Heart right ventricle (tissue), 16 donors: ENCODE data around the gene CCDC112. TPM values are rescaled to one million over a fixed set of nuclear protein-coding genes. Genes with fewer than 3 reads are reported as not detected.

Experiments used
- ATAC-seq, 8 donors: fragments of 200-7000 bp; cut with Tn5 transposase; one replicate each; pipeline ENCODE4 v1.9.1; 2020; ENCODE audit warnings: mild to moderate bottlenecking in 8 of 8, moderate library complexity in 8 of 8, moderate number of reproducible peaks in 1 of 8
- DNase-seq, 2 donors: peaks; one replicate each; pipeline ENCODE4 v3.0.0-alpha.2; 2020
- H3K27ac ChIP-seq, 10 donors: fragments of 200-600 bp; sonication (generic) in 2 of 10; one replicate each; pipeline versions ENCODE4 v1.5.0 to v1.8.0; 2020 to 2022; ENCODE audit warnings: mild to moderate bottlenecking in 3 of 10
- H3K27me3 ChIP-seq, 7 donors: fragments of 200-600 bp; one replicate each; pipeline ENCODE4 v1.8.0; 2021 to 2022; ENCODE audit warnings: mild to moderate bottlenecking in 2 of 7
- H3K36me3 ChIP-seq, 9 donors: fragments of 200-600 bp; sonication (generic) in 1 of 9; one replicate each; pipeline versions ENCODE4 v1.5.0 to v1.8.0; 2020 to 2022; ENCODE audit warnings: mild to moderate bottlenecking in 2 of 9
- H3K4me1 ChIP-seq, 9 donors: fragments of 200-600 bp; sonication (generic) in 1 of 9; one replicate each; pipeline versions ENCODE4 v1.5.0 to v1.8.0; 2020 to 2022; ENCODE audit warnings: mild to moderate bottlenecking in 4 of 9
- H3K4me3 ChIP-seq, 10 donors: fragments of 200-600 bp; sonication (generic) in 2 of 10; one replicate each; pipeline versions ENCODE4 v1.5.0 to v1.8.0; 2020 to 2022; ENCODE audit warnings: mild to moderate bottlenecking in 7 of 10, moderate library complexity in 2 of 10
- H3K9me3 ChIP-seq, 11 donors: fragments of 200-600 bp in 10 of 11; sonication (generic) in 2 of 11; one replicate each; pipeline versions ENCODE4 v1.5.0 to v1.8.0; 2013 to 2022; ENCODE audit warnings: mild to moderate bottlenecking in 2 of 11, control low read depth in 1 of 11, moderate library complexity in 1 of 11
- WGBS, 2 donors: extraction: QIAGEN DNeasy Blood & Tissue Kit; methylation state at CpG; one replicate each; pipeline ENCODE4 v1.1.7; 2013; ENCODE audit warnings: inconsistent platforms in 1 of 2; 5-methylcytosine and 5-hydroxymethylcytosine counted together
- intact Hi-C, 10 donors: fragments of 100-400 bp; cut with DNase I; formaldehyde crosslinking; loops; one replicate each; pipeline versions ENCODE4 v1.11.1 to v1.14.2; 2022
- long read RNA-seq, 3 donors: library from polyadenylated mRNA; unstranded; transcript quantifications; one replicate each; pipeline ENCODE4 v2.0.0, GENCODE V29; 2020 to 2021
- polyA plus RNA-seq, 2 donors: library from polyadenylated mRNA; stranded (reverse); fragments of 200-250 nt; gene quantifications; one replicate each; pipeline ENCODE4 v1.2.3, GENCODE V29; 2013
- total RNA-seq, 10 donors: library from RNA; stranded (reverse); fragmentation: NEBNext Ultra II Directional in 3 of 10; extraction: Animal tissue kit (Norgen Biotek cat#: 25700) in 3 of 10; gene quantifications; one replicate each; pipeline versions ENCODE4 v1.2.1 to v1.2.4, GENCODE V29; 2021 to 2023
- TF ChIP-seq, protein P1 (sequence below), 9 donors: fragments of 200-600 bp; sonication (generic) in 2 of 9; IDR thresholded peaks; one replicate each; pipeline versions ENCODE4 v1.5.0 to v1.8.0; 2021 to 2022; ENCODE audit warnings: antibody characterized with exemption in 9 of 9, mild to moderate bottlenecking in 5 of 9, moderate library complexity in 1 of 9
- donor health status: Arrhythmogenic right ventricular cardiomyopathy.
- donor health status: ischemic (EF 13 %, LVEDD 7.1; RV severe dilation, severe dysfunction).
- donor health status: healthy with polysubstance abuse.
- donor health status: DM: no; HTN: yes; CAD: no.
- donor health status: DM: no; HTN: no; CAD: no.
- donor health status: ischemic (EF 25% LVEDD 6.9; RV normal size, moderate dysfunction).
- donor health status: ischemic (EF 25% LVEDD 5.7; RV mildly dilated, moderate dysfunction).
- donor health status: healthy.
- donor health status: DM: yes; HTN: yes; CAD: no.
- donor health status: Ischemic cardiomyopathy.
- donor health status: ischemic (EF 35%, LVEDD 5.7; RV mildly dilated, moderate dysfunction).
- donor health status: nonischemic (EF 11% LVEDD 7.7; RV severe dilation, severe dysfunction).
- donor health status: DM: yes; HTN: yes; CAD: no.
- donor health status: PGD.
- donor health status: ischemic (EF 29% LVEDD 5.4; RV normal size, mild dysfunction).
- donor health status: nonischemic (EF 23%, LVEDD 6.1; RV moderate dilation, normal function).

The CCDC112 gene, protein sequence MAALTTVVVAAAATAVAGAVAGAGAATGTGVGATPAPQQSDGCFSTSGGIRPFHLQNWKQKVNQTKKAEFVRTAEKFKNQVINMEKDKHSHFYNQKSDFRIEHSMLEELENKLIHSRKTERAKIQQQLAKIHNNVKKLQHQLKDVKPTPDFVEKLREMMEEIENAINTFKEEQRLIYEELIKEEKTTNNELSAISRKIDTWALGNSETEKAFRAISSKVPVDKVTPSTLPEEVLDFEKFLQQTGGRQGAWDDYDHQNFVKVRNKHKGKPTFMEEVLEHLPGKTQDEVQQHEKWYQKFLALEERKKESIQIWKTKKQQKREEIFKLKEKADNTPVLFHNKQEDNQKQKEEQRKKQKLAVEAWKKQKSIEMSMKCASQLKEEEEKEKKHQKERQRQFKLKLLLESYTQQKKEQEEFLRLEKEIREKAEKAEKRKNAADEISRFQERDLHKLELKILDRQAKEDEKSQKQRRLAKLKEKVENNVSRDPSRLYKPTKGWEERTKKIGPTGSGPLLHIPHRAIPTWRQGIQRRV
- 1 to 10 TPM; 3.3 to 7.5 (median 4.8) TPM for total RNA-seq
- polyA plus RNA-seq: 10 to 100 TPM in 1 of 2 donors, 1 to 10 TPM in 1; 3.0 to 10.8 TPM
- long read RNA-seq, donor 1, partial matches to known transcripts: 2 of 2 reads
- long read RNA-seq, donor 1, other reads (novel, unspliced or antisense): 0 of 2 reads
- long read RNA-seq, donor 2, partial matches to known transcripts: 4 of 7 reads
- long read RNA-seq, donor 2, other reads (novel, unspliced or antisense): 1 of 7 reads
- long read RNA-seq, donor 3, partial matches to known transcripts: 1 of 3 reads
- long read RNA-seq, donor 3, other reads (novel, unspliced or antisense): 1 of 3 reads

DNA sequence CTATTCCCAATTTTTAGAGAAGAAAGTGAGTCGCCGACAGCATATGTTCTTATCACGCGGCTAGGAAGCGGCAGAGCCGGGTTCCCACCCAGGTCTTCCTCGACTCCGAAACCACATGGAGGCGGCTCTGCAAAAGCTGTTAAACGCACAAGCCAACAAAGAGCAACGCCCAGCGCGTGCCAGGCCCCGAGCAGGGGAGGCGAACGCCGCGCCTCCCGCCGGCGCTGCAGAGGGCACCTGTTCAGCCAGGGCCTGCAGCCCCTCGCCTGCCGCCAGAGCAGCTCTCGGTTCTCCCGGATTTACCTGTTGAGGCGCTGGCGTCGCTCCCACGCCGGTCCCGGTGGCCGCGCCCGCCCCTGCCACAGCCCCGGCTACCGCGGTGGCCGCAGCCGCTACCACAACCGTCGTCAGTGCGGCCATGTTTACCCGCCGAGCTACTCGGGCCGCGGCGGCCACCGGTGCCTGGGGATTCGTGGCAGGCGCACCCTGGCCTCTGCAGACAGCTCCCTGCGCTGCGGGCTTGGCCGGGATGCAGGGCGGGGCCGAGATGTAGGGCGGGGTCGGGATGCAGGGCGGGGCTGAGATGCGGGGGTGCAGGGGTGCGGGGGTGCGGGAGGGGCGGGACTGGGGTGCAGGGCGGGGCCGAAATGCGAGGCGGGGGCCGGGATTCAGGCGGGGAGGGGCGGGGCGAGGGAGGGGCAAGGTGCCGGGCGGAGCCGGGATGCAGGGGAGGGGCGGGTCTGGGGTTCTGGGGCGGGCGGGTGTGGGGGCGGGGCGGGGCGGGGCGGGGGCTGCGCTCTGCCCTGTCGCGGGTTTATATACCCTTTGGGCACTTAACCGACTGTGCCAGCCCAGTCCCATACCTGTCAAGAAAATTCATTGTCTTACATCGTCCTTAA, at the start of gene CCDC112:
CCDC112 (minus strand) TSS at position 531 of the 899 bp plus-strand sequence; CDS start at position 420, 111 bp downstream.
- Histone ChIP-seq H3K4me3 (peak within 1 kb of the TSS; percentile 84 to 98 (median 94)), H3K4me1 (peaks cover 0 to 18% (median 8%) of the 10 kb centered on the region in 9 donors), H3K27me3 (no peaks in the 10 kb centered on the region), H3K9me3 (peaks cover 0 to 17% (median 3%) of the 10 kb centered on the region in 11 donors), H3K27ac (peak within 1 kb of the TSS in 9 of 10 donors; percentile 8 to 86 (median 71)), H3K36me3 (no peaks in the 10 kb centered on the region)
- ATAC-seq: peak; percentile 88 to 95 (median 90)
- peak; percentile 82 to 89 for DNase-seq
- WGBS, 2 donors: 1% methylated on average over 58 to 82 of the region's 86 CpGs
- intact Hi-C loops: no loop called here
- TF ChIP-seq, protein P1, sequence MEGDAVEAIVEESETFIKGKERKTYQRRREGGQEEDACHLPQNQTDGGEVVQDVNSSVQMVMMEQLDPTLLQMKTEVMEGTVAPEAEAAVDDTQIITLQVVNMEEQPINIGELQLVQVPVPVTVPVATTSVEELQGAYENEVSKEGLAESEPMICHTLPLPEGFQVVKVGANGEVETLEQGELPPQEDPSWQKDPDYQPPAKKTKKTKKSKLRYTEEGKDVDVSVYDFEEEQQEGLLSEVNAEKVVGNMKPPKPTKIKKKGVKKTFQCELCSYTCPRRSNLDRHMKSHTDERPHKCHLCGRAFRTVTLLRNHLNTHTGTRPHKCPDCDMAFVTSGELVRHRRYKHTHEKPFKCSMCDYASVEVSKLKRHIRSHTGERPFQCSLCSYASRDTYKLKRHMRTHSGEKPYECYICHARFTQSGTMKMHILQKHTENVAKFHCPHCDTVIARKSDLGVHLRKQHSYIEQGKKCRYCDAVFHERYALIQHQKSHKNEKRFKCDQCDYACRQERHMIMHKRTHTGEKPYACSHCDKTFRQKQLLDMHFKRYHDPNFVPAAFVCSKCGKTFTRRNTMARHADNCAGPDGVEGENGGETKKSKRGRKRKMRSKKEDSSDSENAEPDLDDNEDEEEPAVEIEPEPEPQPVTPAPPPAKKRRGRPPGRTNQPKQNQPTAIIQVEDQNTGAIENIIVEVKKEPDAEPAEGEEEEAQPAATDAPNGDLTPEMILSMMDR (IDR thresholded peaks at IDR 0.05): no peak

DNA sequence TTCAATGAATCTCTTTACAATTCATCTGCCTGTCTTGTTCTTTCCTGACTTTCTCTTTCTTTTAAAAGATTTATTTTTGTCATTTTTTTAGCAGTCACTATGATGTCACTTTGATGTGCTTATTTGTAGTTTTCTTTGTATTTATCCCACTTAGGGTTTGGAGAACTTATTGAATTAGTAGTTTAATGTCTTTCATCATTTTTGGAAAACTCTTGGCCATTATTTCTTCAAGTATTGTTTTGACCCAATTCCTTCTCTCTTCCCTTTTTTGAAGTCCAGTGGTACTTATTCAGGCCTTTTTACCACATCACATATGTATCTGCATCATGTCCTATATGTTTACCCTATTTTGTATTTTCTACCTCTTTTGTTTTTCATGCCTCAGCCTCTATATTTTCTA, 48.9 kb upstream of the CCDC112 start:
- TF ChIP-seq, protein P1 (IDR thresholded peaks at IDR 0.05): no peak
- no peak overlapping the region for H3K4me3 ChIP-seq

DNA sequence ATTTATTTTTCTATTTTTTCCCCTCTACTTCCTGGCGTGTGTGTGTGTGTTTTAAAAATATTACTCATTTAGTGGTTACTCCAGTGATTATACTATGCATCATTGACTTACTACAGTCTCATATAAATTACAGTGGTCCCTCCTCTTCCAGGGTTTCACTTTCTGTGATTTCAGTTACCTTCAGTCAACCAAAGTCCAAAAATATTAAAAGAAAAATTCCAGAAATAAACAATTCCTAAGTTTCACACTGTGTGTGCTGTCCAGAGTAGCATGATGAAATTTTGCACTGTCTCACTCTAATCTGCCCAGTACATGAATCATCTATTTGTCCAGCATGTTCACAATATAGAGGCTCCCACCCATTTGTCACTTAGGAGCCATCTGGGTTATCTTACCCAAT, 47.4 kb upstream of the CCDC112 start:
- Histone ChIP-seq H3K4me1 (peaks cover 0 to 2% (median 0%) of the 10 kb centered on the region in 9 donors), H3K36me3 (no peaks in the 10 kb centered on the region), H3K9me3 (peaks cover 0 to 6% (median 0%) of the 10 kb centered on the region in 11 donors), H3K27ac (no peak overlapping the region), H3K27me3 (no peaks in the 10 kb centered on the region), H3K4me3 (no peak overlapping the region)
- TF ChIP-seq, protein P1 (IDR thresholded peaks at IDR 0.05): no peak
- WGBS, 2 donors: 75 to 79% methylated on average over 1 of the region's 1 CpG
- intact Hi-C loops: no loop called here
- DNase-seq (no peak), ATAC-seq (no peak)

More for the DNA sequence above, 48.9 kb upstream of the CCDC112 start:
- no peak for DNase-seq
- Histone ChIP-seq H3K27me3 (no peaks in the 10 kb centered on the region), H3K4me1 (peaks cover 0 to 15% (median 4%) of the 10 kb centered on the region in 9 donors), H3K27ac (no peak overlapping the region), H3K9me3 (peaks cover 0 to 6% (median 0%) of the 10 kb centered on the region in 11 donors), H3K36me3 (no peaks in the 10 kb centered on the region)
- ATAC-seq: no peak
- intact Hi-C loops: no loop called here
